Nephron (organoid): ENCODE measurements around the gene DDX1.

Experiments used
- H3K27ac Mint-ChIP-seq, 3 experiments: 2 replicates each; pipeline ENCODE4 v1.8.0; 2020; ENCODE audit warnings: mixed read lengths in 3 of 3, mild to moderate bottlenecking in 2 of 3, moderate library complexity in 1 of 3
- H3K27me3 Mint-ChIP-seq: 2 replicates; pipeline ENCODE4 v1.8.0; 2021; ENCODE audit warnings: low read depth, mild to moderate bottlenecking, moderate library complexity, mixed read lengths
- H3K36me3 Mint-ChIP-seq: 2 replicates; pipeline ENCODE4 v1.8.0; 2020; ENCODE audit warnings: low read depth, mixed read lengths
- H3K4me1 Mint-ChIP-seq: 2 replicates; pipeline ENCODE4 v1.8.0; 2020; ENCODE audit warnings: mixed read lengths
- H3K4me3 Mint-ChIP-seq, 3 experiments: 2 replicates each; pipeline ENCODE4 v1.8.0; 2020; ENCODE audit warnings: mild to moderate bottlenecking in 3 of 3, mixed read lengths in 3 of 3, moderate library complexity in 2 of 3
- H3K9me3 Mint-ChIP-seq: 2 replicates; pipeline ENCODE4 v1.8.0; 2020; ENCODE audit warnings: mixed read lengths
- TF ChIP-seq, protein P1 (sequence below), 3 experiments: fragments of 200-600 bp; sonication (generic); IDR thresholded peaks; one replicate each; pipeline ENCODE4 v1.5.0; 2021; ENCODE audit warnings: antibody characterized with exemption in 3 of 3; ENCODE audit not compliant: unreplicated experiment in 3 of 3

Gene DDX1

DNA sequence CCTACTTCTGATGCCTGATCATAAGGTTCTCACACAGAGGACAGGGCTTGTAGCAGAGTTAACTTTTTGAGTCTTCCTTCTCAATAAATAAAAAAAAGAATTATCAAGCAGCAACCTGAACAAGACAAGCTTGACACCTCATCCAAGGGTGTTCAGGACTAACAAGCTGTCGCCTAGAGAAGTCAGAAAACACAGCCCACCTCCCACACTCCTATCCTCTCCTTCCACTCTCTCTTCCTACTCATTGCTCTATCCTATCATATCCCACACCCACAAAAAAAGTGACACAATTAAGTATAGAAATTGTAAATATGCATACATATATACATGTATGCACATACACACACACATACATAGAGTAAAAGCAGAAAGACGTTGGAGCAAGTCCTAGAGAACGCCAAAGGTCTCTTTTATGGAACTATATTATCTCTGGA is 35.9 kb upstream of the DDX1 start:
- H3K27ac Mint-ChIP-seq, result no peak overlapping the region
- H3K27me3 Mint-ChIP-seq, result no peaks in the 10 kb centered on the region
- TF ChIP-seq, protein P1, sequence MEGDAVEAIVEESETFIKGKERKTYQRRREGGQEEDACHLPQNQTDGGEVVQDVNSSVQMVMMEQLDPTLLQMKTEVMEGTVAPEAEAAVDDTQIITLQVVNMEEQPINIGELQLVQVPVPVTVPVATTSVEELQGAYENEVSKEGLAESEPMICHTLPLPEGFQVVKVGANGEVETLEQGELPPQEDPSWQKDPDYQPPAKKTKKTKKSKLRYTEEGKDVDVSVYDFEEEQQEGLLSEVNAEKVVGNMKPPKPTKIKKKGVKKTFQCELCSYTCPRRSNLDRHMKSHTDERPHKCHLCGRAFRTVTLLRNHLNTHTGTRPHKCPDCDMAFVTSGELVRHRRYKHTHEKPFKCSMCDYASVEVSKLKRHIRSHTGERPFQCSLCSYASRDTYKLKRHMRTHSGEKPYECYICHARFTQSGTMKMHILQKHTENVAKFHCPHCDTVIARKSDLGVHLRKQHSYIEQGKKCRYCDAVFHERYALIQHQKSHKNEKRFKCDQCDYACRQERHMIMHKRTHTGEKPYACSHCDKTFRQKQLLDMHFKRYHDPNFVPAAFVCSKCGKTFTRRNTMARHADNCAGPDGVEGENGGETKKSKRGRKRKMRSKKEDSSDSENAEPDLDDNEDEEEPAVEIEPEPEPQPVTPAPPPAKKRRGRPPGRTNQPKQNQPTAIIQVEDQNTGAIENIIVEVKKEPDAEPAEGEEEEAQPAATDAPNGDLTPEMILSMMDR (IDR thresholded peaks at IDR 0.05; ENCODE audit: unreplicated experiment in 3 of 3), result no peak
- no peak overlapping the region for H3K4me3 Mint-ChIP-seq
- H3K9me3 Mint-ChIP-seq, result no peaks in the 10 kb centered on the region
- peaks cover 17% of the 10 kb centered on the region for H3K4me1 Mint-ChIP-seq
- H3K36me3 Mint-ChIP-seq, result peaks cover 27% of the 10 kb centered on the region

DNA sequence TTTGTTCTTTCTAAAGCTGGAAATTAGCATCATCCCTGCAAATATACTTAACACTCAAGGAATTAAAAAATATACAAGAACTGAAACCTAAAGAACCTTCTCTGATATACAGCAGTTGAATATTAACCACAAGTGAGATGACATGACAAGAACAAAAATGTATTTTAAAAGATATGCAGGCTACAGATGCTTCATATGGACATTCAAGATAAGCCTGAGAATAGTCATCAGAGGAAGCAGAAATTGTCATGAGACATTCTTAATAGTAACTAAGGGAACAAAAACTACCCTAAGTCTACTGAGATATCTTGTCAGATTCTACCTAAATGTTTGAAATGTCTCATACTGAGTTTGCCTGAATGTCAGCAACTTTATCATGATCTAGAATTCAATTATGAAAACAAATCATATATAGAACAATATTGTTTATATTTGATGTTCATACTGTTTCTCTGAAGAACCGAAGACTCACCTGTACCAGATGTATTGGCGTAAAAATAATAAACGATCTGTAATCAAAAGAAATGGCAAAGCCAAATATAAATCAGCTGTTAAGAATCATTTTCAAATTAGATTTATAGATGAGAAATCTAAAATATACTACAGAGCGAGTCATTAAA is 35.2 kb upstream of the DDX1 start:
- H3K9me3 Mint-ChIP-seq, result no peaks in the 10 kb centered on the region
- H3K4me3 Mint-ChIP-seq, result no peak overlapping the region
- peaks cover 19% of the 10 kb centered on the region for H3K4me1 Mint-ChIP-seq
- H3K27me3 Mint-ChIP-seq, result no peaks in the 10 kb centered on the region
- TF ChIP-seq, protein P1 (IDR thresholded peaks at IDR 0.05; ENCODE audit: unreplicated experiment in 3 of 3), result no peak
- H3K36me3 Mint-ChIP-seq, result peaks cover 27% of the 10 kb centered on the region
- no peak overlapping the region for H3K27ac Mint-ChIP-seq

DNA sequence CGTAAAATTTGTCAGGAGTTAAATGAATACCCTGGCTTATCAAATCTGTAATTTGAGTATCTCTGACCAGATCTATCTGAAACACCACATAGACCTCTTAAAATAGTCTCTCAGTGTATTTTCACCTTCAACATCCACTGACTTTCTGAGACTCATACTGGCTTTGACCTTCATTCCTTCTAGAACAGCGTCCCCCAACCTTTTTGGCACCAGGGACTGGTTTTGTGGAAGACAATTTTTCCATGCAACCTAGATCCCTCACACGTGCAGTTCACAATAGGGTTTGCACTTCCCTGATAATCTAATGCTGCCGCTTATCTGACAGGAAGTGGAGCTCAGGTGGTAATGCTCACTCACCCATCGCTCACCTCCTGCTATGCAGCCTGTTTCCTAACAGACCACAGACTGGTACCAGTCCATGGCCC is 33.8 kb upstream of the DDX1 start:
- peaks cover 20% of the 10 kb centered on the region for H3K36me3 Mint-ChIP-seq
- H3K27ac Mint-ChIP-seq, result no peak overlapping the region

DNA sequence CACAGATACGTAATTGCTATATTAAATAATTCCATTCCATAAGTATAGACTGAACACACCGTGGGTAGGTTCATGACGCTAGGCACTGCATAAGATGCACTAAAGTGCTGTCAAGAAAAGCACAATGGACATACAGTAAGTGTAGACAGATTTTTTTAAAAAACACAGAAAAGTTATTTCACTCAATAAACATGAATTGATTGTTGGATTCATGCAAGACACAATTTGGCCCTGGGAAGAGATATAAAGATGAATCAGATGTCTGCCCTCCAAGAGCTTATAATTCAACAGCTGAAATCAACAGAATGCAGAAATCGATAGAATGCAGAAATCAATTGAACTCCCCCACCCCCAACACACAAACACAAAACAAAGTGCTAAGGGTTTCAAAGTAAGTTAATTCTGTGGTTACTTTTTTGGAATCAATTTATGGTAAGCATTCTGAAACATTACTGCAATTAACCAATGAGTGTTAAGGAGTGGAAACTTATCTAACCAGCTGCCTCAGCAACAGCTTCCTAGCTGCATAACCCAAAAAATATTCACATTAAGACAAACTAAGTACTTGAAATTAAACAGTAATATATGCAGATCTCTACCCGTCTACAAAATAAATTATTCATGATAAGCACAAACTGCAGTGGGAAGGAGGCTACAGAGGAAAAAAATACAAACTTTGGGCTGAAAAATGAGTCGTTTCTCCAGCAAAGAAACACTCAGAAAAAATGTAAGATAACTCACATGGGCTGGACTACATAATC is 32.1 kb upstream of the DDX1 start:
- TF ChIP-seq, protein P1 (IDR thresholded peaks at IDR 0.05; ENCODE audit: unreplicated experiment in 3 of 3), result no peak
- Mint-ChIP-seq H3K4me3 (peak overlapping the region; percentile 99), H3K36me3 (peaks cover 7% of the 10 kb centered on the region), H3K9me3 (no peaks in the 10 kb centered on the region), H3K27me3 (peaks cover 2% of the 10 kb centered on the region), H3K4me1 (peaks cover 36% of the 10 kb centered on the region), H3K27ac (peak overlapping the region in 1 of 3 experiments; percentile 98)

More for the DNA sequence above, 33.8 kb upstream of the DDX1 start:
- H3K4me1 Mint-ChIP-seq, result peaks cover 30% of the 10 kb centered on the region
- TF ChIP-seq, protein P1 (IDR thresholded peaks at IDR 0.05; ENCODE audit: unreplicated experiment in 3 of 3), result no peak
- H3K4me3 Mint-ChIP-seq, result peak overlapping the region in 1 of 3 experiments; percentile 46
- no peaks in the 10 kb centered on the region for H3K9me3 Mint-ChIP-seq
- no peaks in the 10 kb centered on the region for H3K27me3 Mint-ChIP-seq

DNA sequence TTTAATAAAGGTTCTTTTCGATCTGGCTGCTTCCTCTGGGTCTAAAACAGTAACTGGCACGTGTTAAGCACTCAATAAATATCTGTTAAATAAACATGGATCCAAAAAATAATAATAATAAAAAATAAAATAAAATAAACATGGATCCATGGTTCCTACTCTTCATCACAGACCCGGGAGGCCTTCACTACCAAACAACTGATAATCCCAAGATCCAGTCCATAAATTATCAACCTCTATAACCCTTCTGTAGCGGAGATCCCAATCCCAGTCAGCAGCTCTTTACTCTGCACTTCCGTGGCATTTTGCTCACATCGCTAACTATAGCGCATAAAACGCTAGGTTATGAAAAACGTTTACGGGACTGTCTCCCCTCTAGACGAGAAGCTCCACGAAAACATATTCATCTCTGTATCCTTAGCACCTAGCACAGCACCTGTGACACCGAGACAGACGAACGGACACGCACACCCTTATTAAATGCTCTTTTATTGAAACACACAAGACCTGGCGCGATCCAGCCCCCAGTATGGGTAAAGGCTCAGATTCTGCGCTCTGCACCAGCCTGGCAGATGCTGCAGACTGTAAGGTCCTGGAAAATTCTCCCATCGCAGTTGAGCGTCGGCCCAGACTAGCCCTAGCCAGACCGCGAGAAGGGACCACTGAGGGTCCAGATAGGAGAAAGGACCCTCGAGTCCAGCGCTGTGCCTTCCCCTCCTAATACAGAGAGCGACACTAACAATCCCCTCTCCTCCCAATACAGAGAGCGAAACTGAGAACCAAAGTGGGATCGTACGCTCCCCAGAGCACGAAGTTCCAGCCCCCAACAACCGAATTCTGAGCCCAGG is 31.3 kb upstream of the DDX1 start:
- peaks cover 4% of the 10 kb centered on the region for H3K27me3 Mint-ChIP-seq
- TF ChIP-seq, protein P1 (IDR thresholded peaks at IDR 0.05; ENCODE audit: unreplicated experiment in 3 of 3), result no peak
- H3K27ac Mint-ChIP-seq, result peak overlapping the region; percentile 97 to 98 (median 98)
- peak overlapping the region; percentile 99 for H3K4me3 Mint-ChIP-seq
- H3K36me3 Mint-ChIP-seq, result peaks cover 4% of the 10 kb centered on the region
- no peaks in the 10 kb centered on the region for H3K9me3 Mint-ChIP-seq
- H3K4me1 Mint-ChIP-seq, result peaks cover 36% of the 10 kb centered on the region
